ENCODE results near the gene DAB2IP.

The DAB2IP gene

GRCh38 chr9:121706149-121706750 is 54.8 kb downstream of the DAB2IP start:
- no peak for DNase-seq

- no peak for DNase-seq
Observed at GRCh38 chr9:121707477-121708424, 56.3 kb downstream of the DAB2IP start.

DNA sequence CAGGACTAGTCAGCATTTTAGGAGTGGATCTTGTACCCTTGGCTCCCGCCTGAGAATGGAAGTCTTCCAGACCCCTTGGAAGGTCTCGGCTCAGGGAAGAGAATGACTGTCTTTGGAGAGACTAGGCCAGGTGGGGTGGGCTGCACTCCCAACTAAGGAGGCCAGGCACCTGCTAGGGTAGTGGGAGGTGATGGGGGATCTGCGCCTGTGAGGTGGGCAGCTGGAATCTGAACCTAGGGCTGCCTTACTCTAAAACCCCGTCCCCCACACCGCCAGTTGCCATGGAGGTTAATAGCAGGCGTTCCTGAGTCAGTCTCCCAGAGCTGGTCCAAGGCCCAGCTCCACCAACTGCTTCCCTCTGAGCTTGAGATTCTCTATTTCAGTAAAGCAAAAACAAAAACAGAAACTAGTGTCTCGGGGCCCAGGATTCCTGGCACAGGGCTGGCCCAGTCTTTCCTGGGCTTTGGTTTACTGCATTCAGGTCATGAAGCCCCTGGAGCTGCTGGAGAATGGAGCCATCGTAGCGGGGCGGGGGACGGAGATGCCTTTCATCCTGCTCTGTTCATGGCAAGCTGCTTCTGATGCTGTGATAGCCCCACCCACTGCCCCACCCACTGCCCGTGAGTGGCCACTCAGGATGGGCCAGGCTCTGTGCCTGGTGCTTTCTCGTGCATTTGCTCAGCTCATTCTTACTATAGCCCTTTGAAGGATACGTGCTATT is 57.5 kb downstream of the DAB2IP start:
- peak; percentile 38 for DNase-seq

- no peak for DNase-seq
Observed at GRCh38 chr9:121709798-121710197, 58.4 kb downstream of the DAB2IP start.

DNA sequence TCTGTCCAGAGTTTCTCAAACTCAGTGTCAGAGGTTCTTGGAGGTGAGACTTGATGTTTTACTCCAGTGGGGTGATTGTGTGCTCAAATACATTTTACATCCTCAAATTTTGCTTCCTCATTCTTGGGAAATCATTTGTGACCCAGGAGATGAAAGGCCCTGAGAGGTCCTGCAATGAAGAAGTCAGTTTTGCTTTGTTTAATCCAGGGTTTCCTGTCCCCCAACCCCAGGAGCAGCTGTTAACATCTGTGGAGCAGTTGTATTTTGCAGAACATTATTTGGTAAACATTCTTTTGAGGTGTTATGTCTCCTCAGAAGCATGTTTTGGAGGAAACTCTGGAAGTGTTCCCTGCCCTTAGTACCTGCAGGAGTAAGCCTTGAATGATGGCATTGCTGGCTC is 59.8 kb downstream of the DAB2IP start:
- no peak for DNase-seq

DNA sequence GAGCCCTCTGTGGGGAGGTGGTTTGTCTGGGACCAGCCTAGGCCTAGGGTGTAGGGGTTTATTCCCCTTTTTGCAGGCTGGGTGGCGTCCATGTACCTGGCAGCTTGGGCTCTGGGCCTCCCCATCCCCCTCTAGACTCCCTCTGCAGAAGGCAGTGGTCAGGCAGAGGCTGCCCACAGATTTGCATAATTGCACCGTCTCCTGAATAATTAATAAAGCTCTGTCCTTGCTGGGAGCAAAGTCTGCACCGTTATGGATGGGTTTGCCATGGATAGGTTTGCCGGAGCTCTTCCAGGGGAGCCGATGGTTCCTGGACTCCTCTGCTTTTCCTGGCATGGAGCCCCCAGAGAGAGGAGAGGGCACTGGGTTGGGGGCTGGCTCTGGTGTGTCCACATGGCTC is 60.4 kb downstream of the DAB2IP start:
- no peak for DNase-seq

DNA sequence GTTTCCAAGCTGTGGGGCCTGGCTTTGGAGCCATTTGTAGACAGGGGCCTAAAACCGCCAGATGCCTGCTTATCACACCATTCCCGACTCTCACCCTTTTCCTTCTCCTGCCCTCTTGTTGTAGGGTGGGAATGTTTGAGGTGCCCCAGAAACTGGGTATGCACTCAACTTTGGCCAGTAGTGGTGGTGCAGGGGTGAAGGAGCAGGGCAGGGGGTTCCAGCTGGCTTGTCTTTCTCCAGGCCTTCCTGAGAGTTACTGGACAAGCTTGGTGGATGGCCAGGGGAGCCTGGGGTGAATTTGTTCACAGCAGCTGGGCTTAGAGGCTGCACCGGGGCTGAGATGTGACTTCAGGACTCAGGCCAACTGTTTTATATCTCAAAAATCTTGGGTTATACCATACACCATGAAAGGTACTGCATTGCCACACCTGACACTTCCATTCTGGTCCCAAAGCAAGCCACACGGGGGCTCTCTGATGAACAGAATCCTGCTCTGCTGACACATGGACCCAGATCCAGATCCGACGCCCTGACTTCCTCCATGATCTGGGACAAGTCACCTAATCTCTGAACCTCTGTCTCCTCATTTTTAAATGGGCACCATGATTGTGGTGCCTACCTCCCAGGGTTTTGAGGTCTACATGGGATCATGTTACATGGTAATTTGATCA is 62.1 kb downstream of the DAB2IP start:
- no peak for DNase-seq

- DNase-seq = no peak
Observed at GRCh38 chr9:121714075-121714705, 62.8 kb downstream of the DAB2IP start.

DNA sequence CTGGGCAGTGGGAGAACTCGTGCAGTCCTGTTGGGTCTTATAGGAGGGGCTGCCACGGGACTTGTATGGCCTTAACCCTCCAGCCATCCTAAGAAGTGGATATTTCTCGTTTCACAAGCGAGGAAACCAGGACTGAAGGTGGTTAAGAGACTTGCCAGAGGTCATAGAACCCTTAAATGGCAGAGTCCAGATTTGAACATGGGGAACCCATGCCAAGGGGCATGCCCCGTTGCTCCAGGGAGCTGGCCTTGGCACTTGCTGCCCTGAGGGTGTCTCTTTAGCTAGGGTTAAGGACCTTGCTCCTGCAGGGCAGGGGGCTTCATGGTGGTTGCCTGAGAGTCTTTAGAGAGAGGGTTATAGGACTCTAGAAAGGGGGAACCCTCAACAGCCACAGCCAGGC is 63.4 kb downstream of the DAB2IP start:
- no peak for DNase-seq

GRCh38 chr9:121717141-121717991 is 65.9 kb downstream of the DAB2IP start:
- DNase-seq = no peak

DNA sequence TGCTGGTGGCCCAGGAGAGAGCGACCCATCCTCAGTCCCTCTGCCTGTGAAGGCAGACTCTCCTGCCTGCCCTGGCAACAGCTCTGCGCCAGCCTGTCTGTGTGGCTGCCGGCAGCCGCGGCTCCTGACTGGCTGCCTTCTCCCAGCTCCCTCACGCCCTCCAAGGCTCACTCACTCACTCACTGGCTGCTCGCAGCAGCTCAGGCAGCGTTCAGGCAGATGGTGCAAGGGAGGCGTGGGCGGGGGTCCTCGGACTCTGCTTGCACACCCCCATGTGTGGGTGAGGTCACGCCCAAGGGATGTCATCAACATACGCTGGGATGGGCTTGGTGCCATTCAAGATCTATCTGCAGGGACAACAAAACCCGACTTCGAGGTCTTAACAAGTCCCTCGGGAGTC is 66.7 kb downstream of the DAB2IP start:
- peak; percentile 88 for DNase-seq

GRCh38 chr9:121718501-121718900 is 67.1 kb downstream of the DAB2IP start:
- peak; percentile 53 for DNase-seq

GRCh38 chr9:121720311-121721057 is 69.0 kb downstream of the DAB2IP start:
- peak; percentile 7 for DNase-seq

DNA sequence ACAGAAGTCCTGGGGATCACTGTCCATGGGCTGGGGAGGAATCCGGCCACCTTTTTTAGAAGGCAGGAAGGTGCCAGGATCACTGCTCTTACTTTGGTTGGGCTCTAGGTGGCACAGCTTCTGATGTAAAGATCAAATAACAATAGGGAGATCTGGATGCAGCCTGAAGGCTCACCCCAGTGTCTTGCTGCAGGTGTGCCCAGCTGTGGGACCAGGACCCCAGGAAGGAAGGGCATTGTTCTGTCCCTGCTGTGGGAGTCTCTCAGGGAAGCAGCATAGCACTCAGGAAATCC is 69.6 kb downstream of the DAB2IP start:
- DNase-seq = no peak

DNA sequence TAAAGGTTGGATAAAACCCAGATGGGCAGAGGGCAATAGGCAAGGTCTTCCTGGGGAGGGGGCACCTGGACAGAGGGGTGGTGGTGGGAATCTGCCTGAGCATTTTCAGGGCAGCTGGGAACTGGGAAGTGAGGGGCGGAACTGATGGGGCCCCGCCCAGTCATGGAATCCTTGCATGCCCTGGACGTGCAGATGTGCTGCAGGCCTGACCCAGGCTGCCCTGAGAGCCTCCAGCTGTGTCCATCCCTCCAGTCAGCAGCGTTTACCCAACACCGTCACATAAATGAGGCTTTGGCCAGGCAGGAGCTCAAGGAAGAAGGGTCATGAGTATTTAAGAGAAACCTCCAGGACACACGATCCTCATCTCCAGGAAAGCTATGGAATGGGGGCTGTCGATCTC is 70.3 kb downstream of the DAB2IP start:
- no peak for DNase-seq

GRCh38 chr9:121725008-121725775 is 73.8 kb downstream of the DAB2IP start:
- DNase-seq = no peak

DNA sequence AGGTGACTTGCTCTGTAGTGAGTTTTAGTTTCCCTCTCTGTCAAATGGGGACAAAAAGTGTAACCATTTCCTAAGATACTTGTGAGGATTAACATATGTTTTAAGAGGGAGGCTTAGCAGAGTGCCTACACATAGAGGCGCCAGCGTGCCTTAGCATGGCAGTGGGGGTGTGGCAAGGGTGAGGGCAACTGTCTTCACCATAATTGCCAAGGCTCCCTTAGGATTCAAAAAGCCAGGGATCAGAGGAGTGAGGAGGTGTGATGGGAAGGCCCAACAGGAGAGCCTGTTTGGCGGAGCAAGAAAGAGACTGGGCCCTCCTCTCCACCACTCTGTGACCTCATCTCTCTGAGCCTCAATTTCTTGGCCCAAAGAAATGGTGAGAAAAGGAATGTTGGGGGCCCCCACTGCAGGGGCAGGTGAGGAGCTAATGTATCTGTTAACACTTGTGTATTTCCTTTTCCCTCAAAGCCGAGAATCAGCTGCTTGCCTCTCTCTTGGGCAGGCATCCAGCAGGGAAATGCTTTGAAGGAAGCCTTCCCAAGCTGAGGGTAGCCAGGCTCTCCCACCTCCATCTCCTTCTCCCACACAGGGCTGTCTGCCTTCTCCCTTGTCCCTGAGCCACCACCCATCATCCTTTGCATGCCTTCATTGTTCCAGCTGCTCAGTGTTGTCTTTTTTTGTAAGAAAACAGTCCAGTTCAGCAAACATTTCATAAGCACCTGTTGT is 76.0 kb downstream of the DAB2IP start:
- DNase-seq = no peak

DNA sequence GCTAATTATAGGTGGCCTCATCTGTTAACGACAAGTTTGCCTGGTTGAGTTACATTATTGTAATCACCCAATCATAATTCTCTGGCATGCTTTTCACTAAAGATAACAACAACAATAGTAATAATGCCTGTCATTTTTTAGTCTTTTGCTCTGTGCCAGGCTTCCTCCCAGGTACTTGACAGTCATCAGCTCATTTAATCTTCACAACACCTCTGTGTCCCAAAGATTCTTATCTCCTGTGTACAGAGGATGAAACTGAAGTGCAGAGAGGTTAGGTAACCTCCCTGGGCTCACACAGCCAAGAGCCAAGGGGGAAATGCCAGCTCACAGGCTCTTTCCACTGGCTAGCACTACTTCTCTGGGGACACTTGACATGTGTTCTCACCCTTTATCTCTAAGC is 77.5 kb downstream of the DAB2IP start:
- DNase-seq = no peak

DNA sequence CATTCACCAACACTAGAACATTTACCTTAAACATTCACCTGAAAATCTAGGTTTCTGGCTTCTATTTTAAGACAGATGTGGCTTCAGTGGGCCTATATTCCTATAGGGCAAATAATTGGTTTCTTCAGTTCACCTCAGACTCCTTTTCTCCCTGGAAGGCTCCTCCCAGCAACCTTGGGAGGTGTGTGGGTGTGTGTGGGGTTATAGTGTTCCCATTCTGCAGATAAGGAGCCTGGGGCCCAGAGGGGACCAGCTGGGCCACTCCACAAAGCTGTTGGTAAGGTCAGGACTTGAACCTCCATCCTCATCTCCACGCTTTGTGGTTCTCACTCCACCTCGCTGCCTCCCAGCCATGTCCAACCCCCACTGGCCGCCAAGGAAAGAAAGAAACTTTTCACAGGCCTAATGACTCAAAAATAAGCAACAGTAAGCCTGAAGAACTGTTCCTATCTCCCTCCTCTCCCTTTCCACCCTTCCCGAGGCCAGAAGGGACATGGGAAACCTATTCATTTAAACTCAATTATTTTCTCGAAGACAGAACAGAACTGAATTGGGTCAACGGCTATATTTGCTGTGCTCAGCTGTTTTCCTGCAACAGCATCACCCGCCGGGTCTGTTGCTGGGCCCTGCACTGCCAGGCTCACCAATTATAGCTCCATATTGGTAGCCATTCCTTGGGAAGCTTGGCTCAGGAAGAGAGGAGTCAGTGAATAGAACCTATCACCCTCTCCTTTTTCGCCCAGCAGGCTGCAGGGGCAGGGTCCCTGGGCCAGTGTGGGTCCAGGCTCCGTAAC is 78.5 kb downstream of the DAB2IP start:
- no peak for DNase-seq
